HL-60/S4 treated with phorbol 12-myristate 13-acetate at 8.2 ng/mL for 4 days and 3 days (cell line): ENCODE results near the gene SYNPO2.
"Not testable (repeated sequence)": the region's sequence is repeated elsewhere in the genome, so short reads cannot be mapped to it uniquely, and the experiment has no call there.

Source experiments
- in situ Hi-C: fragments of 300-500 bp; cut with MboI; formaldehyde crosslinking; loops from 2 replicates; pipeline ENCODE4 v1.15.0; 2022; ENCODE audit warnings: low sequenced_read_pairs

The SYNPO2 gene

GRCh38 chr4:118888666-118889311, at the start of gene SYNPO2:
Gene SYNPO2, plus strand, starts transcription at chr4:118888854. Its CDS starts 183 bp downstream, at chr4:118889037.
- in situ Hi-C loops, result no loop called here

- in situ Hi-C loops, result no loop called here
Measured at GRCh38 chr4:118839221-118839927, 49.3 kb upstream of the SYNPO2 start.

GRCh38 chr4:118842055-118842454, 46.6 kb upstream of the SYNPO2 start:
- in situ Hi-C loops, result no loop called here

- in situ Hi-C loops, result no loop called here
Measured at GRCh38 chr4:118843237-118843636, 45.4 kb upstream of the SYNPO2 start.

GRCh38 chr4:118845552-118846050, 43.1 kb upstream of the SYNPO2 start:
- in situ Hi-C loops, result no loop called here

GRCh38 chr4:118846979-118847378, 41.7 kb upstream of the SYNPO2 start:
- in situ Hi-C loops, result no loop called here

GRCh38 chr4:118848242-118848641, 40.4 kb upstream of the SYNPO2 start:
- in situ Hi-C loops, result no loop called here

GRCh38 chr4:118848901-118849300, 39.8 kb upstream of the SYNPO2 start:
- in situ Hi-C loops, result no loop called here

GRCh38 chr4:118849867-118850487, 38.7 kb upstream of the SYNPO2 start:
- in situ Hi-C loops, result no loop called here

- in situ Hi-C loops, result no loop called here
Measured at GRCh38 chr4:118850488-118851173, 38.0 kb upstream of the SYNPO2 start.

- in situ Hi-C loops, result no loop called here
Measured at GRCh38 chr4:118857760-118858159, 30.9 kb upstream of the SYNPO2 start.

- in situ Hi-C loops, result no loop called here
Measured at GRCh38 chr4:118858779-118859178, 29.9 kb upstream of the SYNPO2 start.

GRCh38 chr4:118865091-118865708, 23.5 kb upstream of the SYNPO2 start:
- in situ Hi-C loops, result no loop called here

- in situ Hi-C loops, result no loop called here
Measured at GRCh38 chr4:118866442-118866841, 22.2 kb upstream of the SYNPO2 start.

GRCh38 chr4:118867311-118868067, 21.2 kb upstream of the SYNPO2 start:
- in situ Hi-C loops, result no loop called here

- in situ Hi-C loops, result no loop called here
Measured at GRCh38 chr4:118869808-118870342, 18.8 kb upstream of the SYNPO2 start.

- in situ Hi-C loops, result no loop called here
Measured at GRCh38 chr4:118872181-118872580, 16.5 kb upstream of the SYNPO2 start.

- in situ Hi-C loops, result no loop called here
Measured at GRCh38 chr4:118877797-118878196, 10.9 kb upstream of the SYNPO2 start.

GRCh38 chr4:118878507-118878906, 10.1 kb upstream of the SYNPO2 start:
- in situ Hi-C loops, result not testable (repeated sequence)

- in situ Hi-C loops, result no loop called here
Measured at GRCh38 chr4:118879409-118879808, 9.2 kb upstream of the SYNPO2 start.
